Activated gamma-delta T cell treated with anti-CD3 and anti-CD28 coated beads, Interleukin-2, amount 50 U/mL, for 16 hours (primary cell): ENCODE results near the gene INHA.
A peak's percentile ranks its signal among the peaks of the same experiment; 100 is the strongest.

Source experiments
- DNase-seq: peaks from one replicate; pipeline ENCODE4 v3.0.0-alpha.2; 2020; ENCODE audit warnings: low read depth

INHA gene

GRCh38 chr2:219575566-219576504, 3.7 kb downstream of the INHA start:
- no peak for DNase-seq

GRCh38 chr2:219576505-219577388, 4.6 kb downstream of the INHA start:
- no peak for DNase-seq

- no peak for DNase-seq
Measured at GRCh38 chr2:219578811-219579613, 6.9 kb downstream of the INHA start.

- DNase-seq: no peak
Measured at GRCh38 chr2:219581346-219581745, 9.2 kb downstream of the INHA start.

- no peak for DNase-seq
Measured at GRCh38 chr2:219591091-219591490, 19.0 kb downstream of the INHA start.

GRCh38 chr2:219592736-219593135, 20.6 kb downstream of the INHA start:
- DNase-seq: no peak

- no peak for DNase-seq
Measured at GRCh38 chr2:219593154-219593553, 21.0 kb downstream of the INHA start.

GRCh38 chr2:219595256-219595655, 23.1 kb downstream of the INHA start:
- no peak for DNase-seq

- no peak for DNase-seq
Measured at GRCh38 chr2:219596954-219597551, 24.9 kb downstream of the INHA start.

GRCh38 chr2:219597552-219598307, 25.6 kb downstream of the INHA start, which contains the start of gene STK11IP:
STK11IP (plus strand) TSS chr2:219597857; CDS start chr2:219598120, 263 bp downstream.
- DNase-seq: peak; percentile 89

GRCh38 chr2:219598308-219599078, 26.4 kb downstream of the INHA start:
- DNase-seq: no peak

- no peak for DNase-seq
Measured at GRCh38 chr2:219603771-219604170, 31.7 kb downstream of the INHA start.

- DNase-seq: no peak
Measured at GRCh38 chr2:219605607-219605954, 33.5 kb downstream of the INHA start.

GRCh38 chr2:219607931-219608330, 35.8 kb downstream of the INHA start:
- DNase-seq: no peak

GRCh38 chr2:219608399-219608964, 36.4 kb downstream of the INHA start:
- no peak for DNase-seq

- no peak for DNase-seq
Measured at GRCh38 chr2:219609149-219609750, 37.1 kb downstream of the INHA start.

GRCh38 chr2:219611306-219611705, 39.2 kb downstream of the INHA start:
- no peak for DNase-seq

- DNase-seq: no peak
Measured at GRCh38 chr2:219611866-219612576, 39.9 kb downstream of the INHA start.
